ENCODE measurements around the gene TSPAN12.
"Not testable (repeated sequence)": the region's sequence is repeated elsewhere in the genome, so short reads cannot be mapped to it uniquely, and the experiment has no call there.

The TSPAN12 gene

DNA sequence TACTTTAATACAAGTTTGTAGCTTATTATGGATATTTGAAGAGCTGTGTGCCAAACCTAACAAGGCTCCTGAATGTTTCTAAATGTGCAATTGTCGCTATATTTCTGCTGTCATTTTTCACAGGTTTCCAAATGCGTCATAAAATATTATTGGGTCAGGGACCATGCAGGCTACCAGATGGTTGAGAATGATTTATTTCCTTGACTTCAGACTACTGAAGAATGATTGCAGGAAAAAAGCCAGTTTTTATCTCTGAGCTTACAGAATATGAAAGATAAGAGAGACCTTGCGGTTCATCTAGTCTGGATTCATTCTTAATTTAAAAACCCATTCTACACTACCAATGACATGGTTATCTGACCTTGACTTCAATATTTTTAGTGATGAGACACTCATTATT lies 55.2 kb downstream of the TSPAN12 start:
- no peak for DNase-seq

DNA sequence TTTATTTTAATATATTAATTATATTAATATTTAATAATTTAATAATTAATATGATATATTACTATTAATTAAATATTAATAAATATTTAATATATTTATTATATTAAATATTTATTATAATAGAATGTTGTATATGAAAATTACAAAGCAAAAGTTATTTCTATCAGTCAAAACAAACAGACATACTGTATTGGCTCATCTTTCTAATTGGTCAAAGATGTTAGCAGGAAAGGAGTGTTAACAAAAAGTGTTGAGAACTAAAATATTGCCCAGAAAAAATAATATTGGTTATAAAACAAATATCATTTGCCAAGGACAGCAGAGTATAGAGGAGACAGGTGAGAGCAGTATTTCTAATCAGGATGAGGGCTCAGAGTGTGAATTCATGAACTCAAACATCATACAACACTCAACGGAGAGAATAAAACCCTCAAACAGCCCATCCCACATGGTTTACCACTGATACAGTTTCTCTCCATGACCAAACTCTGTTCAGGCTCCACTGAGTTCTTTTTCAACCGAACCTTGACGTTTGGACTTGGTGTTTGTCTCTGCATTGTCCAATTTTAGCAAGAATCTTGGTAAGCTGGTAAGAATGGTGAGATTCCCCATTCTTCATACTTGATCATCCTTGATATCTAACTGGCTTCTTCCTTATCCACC lies 58.0 kb downstream of the TSPAN12 start:
- no peak for DNase-seq

DNA sequence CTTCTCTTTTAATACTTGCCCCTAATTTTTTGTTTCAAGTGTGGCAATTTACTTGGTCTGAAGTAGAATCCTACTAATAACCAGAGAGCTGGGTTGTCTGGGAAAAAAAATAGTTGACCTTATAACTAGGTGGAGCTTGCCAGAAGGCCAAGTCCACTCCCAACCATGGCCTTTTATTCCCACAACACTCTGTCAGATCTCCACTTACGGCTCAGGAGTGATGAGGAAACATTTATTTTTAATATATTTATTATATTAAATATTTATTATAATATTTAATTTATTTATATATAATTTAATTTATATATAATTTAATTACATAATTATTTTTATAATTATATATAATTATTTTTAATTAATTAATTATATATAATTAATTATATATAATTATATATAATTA lies 58.8 kb downstream of the TSPAN12 start:
- no peak for DNase-seq

DNA sequence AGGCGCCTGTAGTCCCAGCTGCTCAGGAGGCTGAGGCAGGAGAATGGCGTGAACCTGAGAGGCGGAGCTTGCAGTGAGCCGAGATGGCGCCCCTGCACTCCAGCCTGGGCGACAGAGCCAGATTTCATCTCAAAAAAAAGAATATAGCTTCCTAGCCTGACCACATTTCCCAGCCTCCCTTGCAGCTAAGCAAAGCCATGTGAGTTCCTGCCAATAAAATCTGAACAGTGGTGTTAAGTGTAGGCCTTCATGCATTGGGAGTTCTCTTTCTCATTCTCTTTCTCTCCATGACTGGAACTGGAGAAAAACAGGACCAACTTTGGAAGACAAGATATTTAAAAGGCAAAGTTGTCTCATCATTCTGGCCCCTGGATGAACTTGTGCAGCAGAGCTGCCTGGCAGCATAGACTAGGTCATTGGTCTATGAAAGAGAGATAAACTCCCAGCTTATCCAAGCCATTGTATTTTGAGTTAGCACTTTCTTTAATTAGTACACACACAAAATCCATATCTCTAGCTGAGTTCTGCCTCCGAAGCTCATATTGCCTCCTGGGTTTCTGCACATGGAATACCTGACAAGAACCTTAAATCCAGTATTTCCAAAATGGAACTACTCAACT lies 60.8 kb downstream of the TSPAN12 start:
- no peak for DNase-seq

DNA sequence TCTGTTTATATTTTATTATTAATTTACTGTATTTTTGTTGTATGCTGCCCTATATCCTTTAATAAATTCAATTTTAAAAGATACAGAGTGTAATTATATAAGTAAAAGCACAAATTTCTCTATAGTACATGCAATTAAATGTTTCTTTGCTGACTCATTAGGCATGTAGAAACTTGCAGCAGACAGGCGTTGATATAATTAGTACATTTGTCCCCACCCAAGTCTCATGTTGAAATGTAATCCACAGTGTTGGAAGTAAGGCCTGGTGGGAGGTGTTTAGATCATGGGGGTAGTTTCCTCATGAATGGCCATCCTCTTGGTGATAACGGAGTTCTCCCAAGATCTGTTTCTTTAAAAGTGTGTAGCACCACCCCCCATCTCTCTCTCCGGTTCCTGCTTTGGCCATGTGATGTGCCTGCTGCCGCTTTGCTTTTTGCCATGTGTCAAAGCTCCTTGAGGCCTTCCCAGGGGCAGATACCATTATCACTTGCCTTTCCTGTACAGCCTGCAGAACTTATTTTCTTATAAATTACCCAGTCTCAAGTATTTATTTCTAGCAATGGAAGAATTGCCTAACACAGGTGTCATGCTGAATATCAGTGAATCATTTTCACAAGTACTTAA lies 63.7 kb downstream of the TSPAN12 start:
- DNase-seq, result no peak

DNA sequence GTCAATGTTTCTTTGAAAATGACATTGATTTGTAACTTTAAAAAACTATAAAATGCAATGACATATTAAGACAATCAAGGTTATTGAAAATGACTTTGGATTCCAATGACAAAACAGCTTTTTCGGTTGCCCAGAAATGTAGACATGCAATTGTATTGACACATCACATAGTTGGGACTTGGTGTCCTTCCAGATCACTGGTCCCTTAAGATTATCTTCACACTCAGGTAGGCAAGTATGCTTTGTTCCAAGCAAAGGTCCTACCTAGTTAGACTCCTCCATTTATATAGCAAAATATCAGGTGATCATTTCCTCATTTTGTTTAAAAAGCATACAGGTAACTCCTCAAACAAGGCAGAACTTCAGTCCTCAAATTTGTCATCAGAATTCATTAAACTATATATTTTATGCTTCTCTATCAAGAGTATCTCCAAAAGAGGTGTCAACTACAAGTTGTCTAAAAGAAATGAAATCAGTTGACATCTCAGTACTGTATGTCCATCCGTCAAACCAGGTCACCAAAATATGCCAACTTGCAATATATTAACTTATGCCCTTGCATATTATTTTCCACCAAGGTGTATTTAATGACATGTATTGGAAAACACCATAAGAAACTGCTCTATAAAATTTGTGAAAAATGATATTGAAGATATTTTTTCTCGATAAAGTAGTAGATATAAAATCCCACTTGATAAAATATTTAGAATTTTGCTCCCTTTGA lies 64.6 kb downstream of the TSPAN12 start:
- DNase-seq, result no peak

DNA sequence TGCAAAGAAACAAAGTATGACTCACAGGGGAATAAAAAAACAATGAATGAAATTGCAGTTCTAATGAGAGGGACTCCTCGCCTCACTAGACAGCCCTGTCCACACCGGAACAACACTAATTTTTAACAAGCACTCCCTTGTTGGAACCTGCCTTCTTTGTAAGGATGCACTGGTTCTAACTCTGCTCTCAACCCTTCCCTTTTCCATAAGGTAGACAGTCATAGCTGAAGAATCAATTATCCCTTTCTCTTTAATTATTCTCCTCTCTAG lies 65.1 kb downstream of the TSPAN12 start:
- DNase-seq, result no peak

DNA sequence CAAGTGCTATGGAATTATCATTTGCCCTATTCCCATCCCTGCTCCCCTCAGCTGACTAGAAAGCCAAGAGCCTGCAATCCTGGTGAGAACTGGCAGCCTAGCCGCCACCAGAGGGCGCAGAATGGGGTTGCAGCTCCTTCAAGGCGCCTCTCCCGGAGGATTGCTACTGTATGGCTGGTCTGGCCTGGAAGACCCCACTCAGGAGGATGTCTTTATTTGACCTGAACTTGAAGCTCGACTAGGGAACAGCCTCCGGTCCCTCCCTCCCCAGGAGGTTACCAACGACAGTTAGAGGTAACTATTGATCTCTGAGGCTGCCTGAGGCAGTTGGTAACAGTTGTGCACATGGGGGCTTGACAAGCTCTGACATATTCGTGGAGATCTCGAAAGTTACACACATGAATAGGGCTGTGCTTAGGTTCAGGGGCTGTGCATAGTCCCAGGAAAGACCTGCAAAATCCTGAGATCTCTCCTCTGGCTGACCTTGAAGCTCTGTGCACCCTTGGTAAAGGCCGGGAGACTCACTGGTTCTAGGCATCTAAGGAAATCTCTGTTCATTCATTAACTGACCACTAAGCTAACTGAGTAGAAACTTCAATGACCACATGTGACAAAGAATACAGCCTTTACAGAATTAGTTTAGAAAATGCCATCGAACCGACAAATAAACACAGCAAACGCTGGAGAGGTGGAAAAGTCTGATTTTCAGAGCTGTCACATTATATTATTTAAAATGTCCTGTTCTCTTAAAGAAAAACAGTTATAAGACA lies 65.7 kb downstream of the TSPAN12 start:
- DNase-seq, result peak; percentile 34

DNA sequence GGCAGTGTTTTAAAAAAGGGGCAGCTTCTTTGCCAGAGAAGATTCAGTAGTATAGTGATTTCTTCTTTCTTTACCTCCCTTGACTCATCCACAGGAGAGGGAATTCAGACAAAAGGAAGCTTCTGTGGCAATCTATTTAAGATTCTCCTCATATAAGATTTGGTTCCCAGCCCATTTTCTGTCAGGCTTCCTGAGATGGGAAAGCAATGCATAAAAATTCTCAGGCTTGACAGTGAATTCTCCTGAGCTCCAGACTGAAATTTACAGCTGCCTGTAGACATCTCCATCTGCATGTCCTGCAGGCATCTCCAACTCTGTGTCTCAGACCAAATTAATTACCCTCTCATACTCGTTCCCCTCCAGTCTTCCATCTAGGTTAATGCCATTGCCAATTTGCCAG lies 72.8 kb downstream of the TSPAN12 start:
- DNase-seq, result no peak

DNA sequence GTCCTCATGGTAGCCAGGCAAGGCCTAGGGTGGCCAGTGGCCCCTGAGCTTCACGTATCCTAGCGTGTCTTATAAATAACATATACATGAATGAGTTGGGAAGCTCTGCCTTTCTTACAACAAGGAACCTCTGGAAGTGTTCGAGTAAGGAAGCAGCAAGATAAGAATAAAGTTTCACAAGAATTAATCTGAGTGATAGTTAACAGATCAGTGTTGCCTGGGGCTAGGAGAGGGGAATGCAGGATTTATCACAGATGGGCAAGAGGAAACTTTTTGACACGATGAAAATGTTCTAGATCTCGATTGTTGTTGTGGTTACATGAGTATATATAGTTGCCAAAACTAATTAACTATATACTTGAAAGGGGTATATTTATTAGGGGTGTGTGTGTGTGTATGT lies 74.2 kb downstream of the TSPAN12 start:
- no peak for DNase-seq

DNA sequence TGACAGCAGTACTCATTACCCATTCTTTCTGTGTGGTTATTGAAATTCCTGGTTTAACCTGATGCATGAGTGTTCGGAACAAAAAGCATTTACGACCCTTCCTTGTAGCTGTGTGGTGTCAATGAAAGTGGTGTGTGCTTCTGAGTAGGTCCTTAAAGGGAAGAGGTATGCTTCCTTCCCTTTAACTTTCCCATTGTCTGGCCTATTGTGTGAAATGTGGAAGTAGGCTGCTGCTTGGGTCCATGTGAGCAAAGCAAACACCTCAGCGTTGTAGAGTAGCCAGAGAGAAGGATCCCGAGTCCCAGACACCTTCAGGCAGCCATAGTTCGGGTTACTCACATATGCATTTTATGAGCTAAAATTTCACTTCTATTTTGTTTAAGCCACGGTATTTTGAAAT lies 74.7 kb downstream of the TSPAN12 start:
- DNase-seq, result no peak

DNA sequence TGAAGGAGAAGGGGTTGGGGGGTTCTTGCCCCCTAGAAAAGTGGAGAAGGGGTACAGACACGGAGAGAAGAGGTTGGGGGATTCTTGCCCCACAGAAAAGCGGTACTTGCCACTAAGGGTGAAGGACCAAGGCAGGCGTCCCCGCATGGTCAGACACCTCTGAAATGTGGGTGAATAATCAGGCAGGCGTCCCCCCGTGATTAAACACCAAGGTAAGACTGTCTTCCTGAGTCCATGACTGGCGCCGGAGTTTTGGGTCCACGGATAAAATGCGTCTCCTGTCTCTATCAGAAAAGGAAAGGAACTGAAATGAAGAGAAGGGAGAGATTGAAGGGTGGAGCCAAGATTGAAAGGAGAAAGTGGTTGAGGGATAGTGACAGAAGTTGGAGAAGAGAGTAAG lies 76.0 kb downstream of the TSPAN12 start:
- not testable (repeated sequence) for DNase-seq

DNA sequence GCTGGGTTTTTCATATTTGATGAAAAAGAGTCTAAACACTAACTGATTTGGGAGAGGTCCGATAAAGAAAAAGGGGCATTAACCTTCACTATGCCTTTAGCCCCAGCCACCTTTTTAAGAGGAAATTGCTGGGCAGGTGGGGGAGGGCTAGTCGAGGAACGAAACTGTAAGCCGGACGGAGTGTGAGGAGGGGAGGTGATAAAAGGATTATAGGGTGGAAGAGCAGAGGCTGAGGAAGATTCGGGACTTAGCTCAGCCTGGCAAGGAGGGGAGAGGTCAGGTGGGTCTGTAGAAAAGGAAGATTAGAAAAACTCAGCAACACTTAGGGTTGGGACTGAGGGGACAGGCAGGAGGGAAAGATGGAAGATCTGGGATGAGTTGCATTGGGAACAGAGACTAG lies 77.0 kb downstream of the TSPAN12 start:
- no peak for DNase-seq

DNA sequence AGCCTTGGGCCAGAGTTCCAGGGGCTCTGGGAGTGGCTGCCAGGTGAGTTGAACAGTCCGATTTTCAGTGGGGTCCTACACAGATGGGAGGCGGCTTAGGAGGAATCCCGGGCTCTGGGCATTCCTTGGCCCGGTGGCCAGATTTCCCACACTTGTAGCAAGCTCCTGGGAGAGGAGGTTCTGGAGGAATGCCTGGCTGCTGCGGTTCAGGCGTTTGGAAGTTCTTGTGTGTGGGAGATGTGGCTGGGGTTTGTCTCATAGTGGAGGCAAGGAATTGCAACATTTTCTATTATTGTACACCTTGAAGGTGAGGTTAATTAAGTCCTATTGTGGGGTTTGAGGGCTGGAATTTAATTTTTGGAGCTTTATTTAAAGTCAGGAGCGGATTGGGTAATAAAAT lies 77.5 kb downstream of the TSPAN12 start:
- not testable (repeated sequence) for DNase-seq

DNA sequence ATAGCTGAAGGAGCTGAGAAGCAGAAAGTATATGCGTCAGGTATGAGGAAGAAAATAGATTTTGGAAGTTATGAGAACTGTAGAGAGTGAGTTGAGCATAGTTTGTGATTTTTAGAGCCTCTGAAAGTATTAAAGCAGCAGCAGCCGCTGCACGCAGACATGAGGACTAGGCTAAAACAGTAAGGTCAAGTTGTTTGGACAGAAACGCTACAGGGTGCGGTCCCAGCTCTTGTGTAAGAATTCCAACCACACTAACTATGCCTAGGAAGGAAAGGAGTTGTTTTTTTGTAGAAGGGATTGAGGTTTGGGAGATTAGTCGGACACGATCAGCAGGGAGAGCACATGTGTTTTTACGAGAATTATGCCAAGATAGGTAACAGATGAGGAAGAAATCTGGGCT lies 78.9 kb downstream of the TSPAN12 start:
- not testable (repeated sequence) for DNase-seq

DNA sequence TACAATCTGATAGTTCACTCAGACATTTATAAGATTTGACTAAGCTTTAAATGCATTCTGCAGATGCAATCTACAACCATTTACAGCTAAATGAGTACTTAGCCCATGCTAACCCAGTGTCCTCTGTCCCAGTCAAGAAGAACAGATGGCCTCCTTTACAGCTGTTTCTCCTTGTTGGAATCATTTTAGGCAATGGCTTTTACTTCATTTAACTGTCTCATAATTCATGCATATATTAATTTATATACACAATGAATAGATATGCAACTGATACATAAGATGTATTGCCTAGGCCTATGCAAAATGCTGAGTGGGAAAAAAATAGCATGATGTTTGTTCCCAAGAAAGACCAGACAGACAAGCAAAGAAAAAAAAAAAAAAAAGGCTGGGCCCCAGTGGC lies 82.2 kb downstream of the TSPAN12 start:
- DNase-seq, result no peak

DNA sequence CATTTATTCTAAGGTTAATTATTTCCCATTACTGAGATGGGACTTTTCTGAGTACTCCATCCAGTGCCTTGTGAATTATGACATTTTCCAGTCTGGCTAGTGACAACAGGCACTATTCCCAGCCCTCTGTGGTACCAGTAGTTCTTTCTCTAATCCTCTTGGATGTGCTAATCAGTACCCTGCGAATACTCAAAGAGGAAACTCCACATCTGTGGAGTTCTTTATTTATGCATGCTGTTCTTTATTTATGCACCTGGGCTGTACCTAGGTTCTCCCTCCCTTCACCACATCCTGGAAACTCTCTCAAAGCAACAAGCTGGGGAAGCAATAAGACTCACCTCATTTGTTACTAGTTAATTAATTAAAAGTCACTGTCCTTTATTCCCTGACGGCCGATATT lies 83.5 kb downstream of the TSPAN12 start:
- DNase-seq, result no peak

DNA sequence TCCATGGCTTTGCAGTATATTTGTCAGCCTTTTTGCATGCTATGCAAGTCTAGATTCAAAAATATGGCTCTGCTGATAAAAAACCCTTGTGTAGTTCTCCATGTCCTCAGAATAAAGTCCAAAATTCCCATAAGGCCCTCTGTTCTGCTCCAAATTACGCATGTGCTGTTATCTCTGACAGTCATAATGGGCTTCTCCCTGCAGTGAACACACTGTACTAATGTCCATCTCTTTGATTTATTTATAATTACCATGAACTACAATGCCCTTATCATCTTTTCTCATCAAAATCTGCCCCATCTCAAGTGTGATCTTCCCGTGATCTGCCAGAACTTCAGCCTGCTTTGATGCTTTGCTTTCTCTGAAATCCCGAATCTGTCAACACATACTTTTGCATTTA lies 87.7 kb downstream of the TSPAN12 start:
- no peak for DNase-seq

DNA sequence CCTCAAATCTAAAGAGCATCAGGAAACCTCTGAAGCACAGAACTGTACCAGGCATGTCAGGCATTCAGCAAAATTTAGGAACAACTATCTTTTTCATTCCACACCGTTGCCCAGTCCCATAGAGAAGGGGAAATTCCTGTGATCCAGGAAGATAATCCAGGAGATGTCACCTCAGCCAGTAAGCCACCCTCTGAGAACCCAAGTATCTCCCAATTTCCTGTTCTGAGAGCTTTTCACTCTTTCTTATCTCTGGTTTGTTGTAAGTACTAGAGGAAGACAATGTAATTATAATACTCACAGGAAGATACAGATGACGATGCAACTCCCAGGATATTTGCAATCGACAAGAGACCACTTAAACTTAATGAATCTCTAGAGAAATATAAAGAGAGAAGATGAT lies 97.1 kb downstream of the TSPAN12 start:
- no peak for DNase-seq

DNA sequence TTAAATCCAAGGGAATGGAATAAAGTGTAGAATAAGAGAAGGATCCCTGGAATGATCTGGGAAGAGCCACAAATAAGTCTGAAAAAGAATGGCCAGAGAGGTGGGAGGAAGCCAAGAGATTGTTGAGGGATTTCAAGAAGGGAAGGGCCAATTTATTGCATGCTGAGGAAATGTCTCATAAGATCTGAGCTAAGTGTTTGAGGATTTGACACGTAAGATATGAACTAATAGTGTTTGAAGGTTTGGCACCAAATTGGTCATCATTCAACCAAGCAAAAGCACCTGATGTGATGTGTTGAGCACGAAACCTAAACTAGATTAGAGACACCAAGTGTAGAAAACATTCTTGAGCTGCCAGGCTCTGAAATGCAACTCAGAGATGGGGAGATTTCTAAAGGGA lies 97.9 kb downstream of the TSPAN12 start:
- DNase-seq, result no peak

DNA sequence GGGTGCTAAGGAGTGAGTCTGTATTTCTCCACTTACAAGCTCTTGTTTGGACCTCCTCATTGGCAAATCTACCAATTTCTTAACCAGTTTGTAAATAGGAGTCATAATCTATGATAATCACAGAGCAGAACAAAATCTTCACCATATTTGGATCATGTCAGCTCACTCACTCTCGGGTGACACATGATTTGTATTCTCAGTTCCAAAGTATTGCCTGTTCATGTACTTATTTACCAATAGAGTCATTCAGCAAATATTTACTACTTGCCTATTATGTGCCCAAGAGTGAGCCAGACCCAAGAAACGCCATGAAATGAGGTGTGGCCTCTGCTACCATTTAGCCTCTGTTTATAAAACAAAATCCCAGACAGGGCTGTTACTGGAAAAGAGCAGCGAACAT lies 114.8 kb downstream of the TSPAN12 start:
- no peak for DNase-seq

DNA sequence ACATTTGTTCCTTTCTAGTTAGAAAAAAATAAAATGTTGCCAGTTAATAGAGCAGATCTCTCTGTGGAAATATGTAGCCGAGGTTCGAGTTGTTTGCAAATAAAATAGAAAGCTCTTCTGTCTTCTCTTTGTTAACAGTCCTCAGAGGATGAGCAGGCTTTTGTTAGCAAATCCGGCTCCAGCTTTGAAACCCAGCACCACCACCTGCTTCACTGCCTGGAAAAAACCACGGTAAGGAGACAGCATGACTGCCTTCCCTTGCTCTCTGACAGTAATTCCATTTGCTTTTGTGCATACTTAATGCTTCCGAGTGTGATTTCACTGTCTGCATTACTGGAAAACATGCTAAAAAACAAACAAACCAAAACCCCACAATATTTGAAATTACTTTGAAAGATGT lies 115.6 kb downstream of the TSPAN12 start:
- no peak for DNase-seq

DNA sequence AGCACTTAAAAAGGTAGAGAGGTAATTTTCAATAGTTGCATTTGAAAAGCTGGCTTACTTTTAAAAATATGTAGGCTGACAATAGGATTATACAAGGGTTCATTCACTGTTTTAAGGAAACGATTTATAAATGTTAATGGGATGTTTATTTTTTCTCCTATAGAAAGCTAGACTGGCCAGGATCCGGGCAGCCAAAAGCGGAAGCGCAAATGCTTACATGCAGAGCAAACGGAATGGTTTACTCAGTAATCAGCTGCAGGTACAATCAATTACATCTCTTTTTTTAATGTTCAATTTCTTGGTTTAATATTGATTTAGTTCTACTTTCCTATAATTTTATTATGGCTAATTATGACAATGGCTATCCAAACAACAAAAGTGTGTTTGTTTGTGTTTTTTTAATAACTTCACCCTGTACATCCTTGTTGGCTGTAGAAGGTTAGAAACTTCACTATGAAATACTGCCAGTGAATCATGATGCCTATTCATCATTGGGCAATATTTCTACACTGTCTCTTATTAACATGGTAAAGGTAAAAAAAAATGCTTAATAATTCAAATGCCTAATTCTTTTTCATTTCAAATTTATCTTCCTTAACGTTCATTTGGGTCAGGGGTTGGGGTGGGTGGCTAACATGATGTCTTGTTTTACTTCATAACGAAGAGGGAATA lies 116.4 kb downstream of the TSPAN12 start:
- no peak for DNase-seq

Data from activated T-cell treated with anti-CD3 and anti-CD28 coated beads for 4 hours (primary cell).